Peyer's patch (tissue), 4 donors: Measurements from ENCODE around the gene TSSC4.

ENCODE experiments used
- CTCF ChIP-seq, 6 experiments: fragments of 450-650 bp in 4 of 6; fragments of 200-600 bp in 2 of 6; sonication (generic) in 1 of 6; IDR thresholded peaks; one replicate each; pipeline ENCODE4 v1.5.1; 2017 to 2019; ENCODE audit warnings: antibody characterized with exemption in 6 of 6, mild to moderate bottlenecking in 3 of 6, moderate library complexity in 1 of 6
- POLR2A ChIP-seq, 2 donors: fragments of 450-650 bp; IDR thresholded peaks; one replicate each; pipeline ENCODE4 v1.5.1; 2017; ENCODE audit warnings: antibody characterized with exemption in 2 of 2, mild to moderate bottlenecking in 2 of 2, moderate library complexity in 2 of 2

GRCh38 chr11:2451336-2451735 is 50.8 kb downstream of the TSSC4 start:
- TF ChIP-seq CTCF (IDR thresholded peaks at IDR 0.05) (no peak), POLR2A (IDR thresholded peaks at IDR 0.05) (no peak)
